ENCODE results near the gene SGO2.

- TF ChIP-seq STAT6 (CRISPR knock-in tag; IDR thresholded peaks at IDR 0.05): no peak
- no peak for TF ChIP-seq ZNF316 (IDR thresholded peaks at IDR 0.05)
Observed at GRCh38 chr2:200617156-200618053, 91.4 kb downstream of the SGO2 start.

All from K562 (cell line).